Memory B cell (primary cell): ENCODE data around the gene STARD5.
A peak's percentile ranks its signal among the peaks of the same experiment; 100 is the strongest.
"Not testable (repeated sequence)": the region's sequence is repeated elsewhere in the genome, so short reads cannot be mapped to it uniquely, and the experiment has no call there.

ENCODE experiments used
- ATAC-seq: fragments of 150-1000 bp; cut with Tn5 transposase; 2 replicates; pipeline ENCODE4 v1.10.0; 2021; ENCODE audit warnings: low read depth, mild to moderate bottlenecking, moderate library complexity
- DNase-seq, 2 donors: peaks; one replicate each; pipeline ENCODE4 v3.0.0; 2022; ENCODE audit warnings: low spot score in 2 of 2
- H3K27ac Mint-ChIP-seq: one replicate; pipeline ENCODE4 v1.8.0; 2022; ENCODE audit warnings: mild to moderate bottlenecking, moderate library complexity, mixed read lengths
- H3K27me3 Mint-ChIP-seq: one replicate; pipeline ENCODE4 v1.8.0; 2022; ENCODE audit warnings: mixed read lengths
- H3K36me3 Mint-ChIP-seq: one replicate; pipeline ENCODE4 v1.8.0; 2022; ENCODE audit warnings: mild to moderate bottlenecking, mixed read lengths
- H3K4me1 Mint-ChIP-seq: one replicate; pipeline ENCODE4 v1.8.0; 2022; ENCODE audit warnings: mixed read lengths
- H3K4me3 Mint-ChIP-seq: one replicate; pipeline ENCODE4 v1.8.0; 2022; ENCODE audit warnings: mild to moderate bottlenecking, moderate library complexity, mixed read lengths
- H3K9me3 Mint-ChIP-seq: one replicate; pipeline ENCODE4 v1.8.0; 2022; ENCODE audit warnings: mixed read lengths

STARD5 gene

GRCh38 chr15:81331600-81331999, 7.7 kb upstream of the STARD5 start:
- Mint-ChIP-seq H3K4me1 (peaks cover 21% of the 10 kb centered on the region), H3K27me3 (no peaks in the 10 kb centered on the region), H3K9me3 (no peaks in the 10 kb centered on the region), H3K36me3 (no peaks in the 10 kb centered on the region), H3K27ac (no peak overlapping the region), H3K4me3 (no peak overlapping the region)
- DNase-seq (no peak), ATAC-seq (no peak)

DNA sequence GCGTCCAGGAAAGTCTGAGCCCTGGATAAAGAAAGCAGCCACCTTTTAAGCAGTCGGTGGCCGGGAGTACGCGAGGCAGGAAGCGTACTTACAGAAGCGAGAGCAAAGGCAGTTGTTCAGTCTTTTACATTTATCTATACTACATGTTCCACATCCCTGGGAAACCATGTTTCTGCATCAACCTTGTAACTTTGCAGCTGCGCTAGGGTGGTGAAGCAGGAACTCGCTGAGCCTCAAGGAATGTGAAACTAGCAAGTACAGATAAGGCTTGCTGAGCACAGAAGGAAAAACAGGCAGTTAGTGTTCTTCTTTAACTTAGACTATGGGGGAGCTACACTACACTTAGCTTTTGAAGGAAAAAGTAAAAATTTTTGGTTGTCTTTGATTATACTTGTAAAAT, 7.2 kb upstream of the STARD5 start:
- H3K27me3 Mint-ChIP-seq, H3K4me3 Mint-ChIP-seq, ATAC-seq, H3K9me3 Mint-ChIP-seq, H3K36me3 Mint-ChIP-seq, DNase-seq: not testable (repeated sequence)
- Mint-ChIP-seq H3K4me1 (peaks cover 18% of the 10 kb centered on the region), H3K27ac (peak overlapping the region; percentile 24)

GRCh38 chr15:81330366-81331090, 6.6 kb upstream of the STARD5 start:
- ATAC-seq (no peak), DNase-seq (no peak)
- peaks cover 18% of the 10 kb centered on the region for H3K4me1 Mint-ChIP-seq
- H3K27ac Mint-ChIP-seq = peak overlapping the region; percentile 24
- H3K4me3 Mint-ChIP-seq = no peak overlapping the region
- no peaks in the 10 kb centered on the region for H3K36me3 Mint-ChIP-seq
- no peaks in the 10 kb centered on the region for H3K9me3 Mint-ChIP-seq
- no peaks in the 10 kb centered on the region for H3K27me3 Mint-ChIP-seq

GRCh38 chr15:81329446-81329845, 5.5 kb upstream of the STARD5 start:
- H3K27ac Mint-ChIP-seq = no peak overlapping the region
- H3K9me3 Mint-ChIP-seq = no peaks in the 10 kb centered on the region
- DNase-seq (no peak), ATAC-seq (no peak)
- no peaks in the 10 kb centered on the region for H3K36me3 Mint-ChIP-seq
- H3K4me3 Mint-ChIP-seq = no peak overlapping the region
- H3K4me1 Mint-ChIP-seq = peaks cover 25% of the 10 kb centered on the region
- H3K27me3 Mint-ChIP-seq = no peaks in the 10 kb centered on the region

GRCh38 chr15:81327516-81327915, 3.6 kb upstream of the STARD5 start:
- H3K4me1 Mint-ChIP-seq = peaks cover 39% of the 10 kb centered on the region

DNA sequence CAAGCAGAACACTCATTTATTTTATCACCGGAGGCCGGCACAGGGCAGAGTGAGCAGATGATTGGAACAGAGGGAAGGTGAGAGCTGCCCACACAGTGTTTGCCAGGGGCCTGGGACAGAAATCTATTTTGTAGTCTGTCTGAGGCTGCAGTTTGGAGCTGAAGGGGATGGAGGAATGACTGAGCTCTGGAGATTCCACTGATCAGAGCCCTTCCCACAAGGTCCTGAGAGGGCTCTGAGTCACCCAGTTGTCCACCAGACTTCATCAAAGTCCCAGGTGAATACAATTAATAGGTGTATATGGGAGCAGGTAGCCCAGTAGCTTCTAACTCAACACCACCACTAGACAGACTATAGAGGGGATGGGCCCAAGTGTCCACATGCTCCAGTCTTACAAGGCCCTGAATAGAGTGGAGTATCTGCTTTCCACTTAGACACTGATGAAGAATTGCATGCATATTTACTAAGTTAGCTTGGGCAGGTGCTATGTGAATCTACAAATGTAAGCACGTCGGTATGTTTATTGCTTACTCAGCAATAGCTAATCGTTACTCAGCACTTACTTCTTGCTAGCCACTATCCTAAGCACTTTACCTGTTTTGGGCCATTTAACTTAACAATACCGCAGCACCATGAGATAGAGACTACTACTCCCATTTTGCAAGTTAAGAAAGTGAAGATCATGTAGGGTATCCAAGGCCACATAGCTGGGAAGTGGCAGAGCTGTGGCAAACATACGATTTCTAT, 2.7 kb upstream of the STARD5 start:
- H3K4me3 Mint-ChIP-seq = no peak overlapping the region
- H3K27me3 Mint-ChIP-seq = no peaks in the 10 kb centered on the region
- H3K36me3 Mint-ChIP-seq = no peaks in the 10 kb centered on the region
- H3K4me1 Mint-ChIP-seq = peaks cover 40% of the 10 kb centered on the region
- ATAC-seq (no peak), DNase-seq (no peak)
- H3K9me3 Mint-ChIP-seq = no peaks in the 10 kb centered on the region
- no peak overlapping the region for H3K27ac Mint-ChIP-seq

More at GRCh38 chr15:81327516-81327915, 3.6 kb upstream of the STARD5 start:
- Mint-ChIP-seq H3K9me3 (no peaks in the 10 kb centered on the region), H3K27ac (no peak overlapping the region), H3K27me3 (no peaks in the 10 kb centered on the region), H3K4me3 (no peak overlapping the region), H3K36me3 (no peaks in the 10 kb centered on the region)
- no peak for DNase-seq
- no peak for ATAC-seq

GRCh38 chr15:81323559-81323943, 390 bp downstream of the STARD5 start:
- H3K27ac Mint-ChIP-seq = peak overlapping the region; percentile 93
- no peak for DNase-seq
- H3K4me1 Mint-ChIP-seq = peaks cover 42% of the 10 kb centered on the region
- peak overlapping the region; percentile 89 for H3K4me3 Mint-ChIP-seq
- no peaks in the 10 kb centered on the region for H3K27me3 Mint-ChIP-seq
- peak; percentile 16 for ATAC-seq
- no peaks in the 10 kb centered on the region for H3K9me3 Mint-ChIP-seq
- peaks cover 1% of the 10 kb centered on the region for H3K36me3 Mint-ChIP-seq

- peak overlapping the region; percentile 67 for H3K27ac Mint-ChIP-seq
- H3K27me3 Mint-ChIP-seq = no peaks in the 10 kb centered on the region
- H3K4me3 Mint-ChIP-seq = peak overlapping the region; percentile 57
- no peaks in the 10 kb centered on the region for H3K9me3 Mint-ChIP-seq
- H3K4me1 Mint-ChIP-seq = peaks cover 49% of the 10 kb centered on the region
- peaks cover 2% of the 10 kb centered on the region for H3K36me3 Mint-ChIP-seq
- ATAC-seq (no peak), DNase-seq (no peak)
Observed at GRCh38 chr15:81322676-81323253, 1.2 kb downstream of the STARD5 start.

GRCh38 chr15:81321667-81322066, 2.3 kb downstream of the STARD5 start:
- Mint-ChIP-seq H3K36me3 (peaks cover 2% of the 10 kb centered on the region), H3K27me3 (no peaks in the 10 kb centered on the region), H3K4me3 (no peak overlapping the region), H3K4me1 (peaks cover 47% of the 10 kb centered on the region), H3K9me3 (no peaks in the 10 kb centered on the region), H3K27ac (no peak overlapping the region)
- DNase-seq (no peak), ATAC-seq (no peak)

GRCh38 chr15:81317642-81318017, 6.3 kb downstream of the STARD5 start:
- Mint-ChIP-seq H3K9me3 (no peaks in the 10 kb centered on the region), H3K36me3 (peaks cover 10% of the 10 kb centered on the region), H3K4me1 (peaks cover 51% of the 10 kb centered on the region), H3K4me3 (peak overlapping the region; percentile 55), H3K27ac (peak overlapping the region; percentile 29), H3K27me3 (no peaks in the 10 kb centered on the region)
- ATAC-seq (no peak), DNase-seq (no peak)

DNA sequence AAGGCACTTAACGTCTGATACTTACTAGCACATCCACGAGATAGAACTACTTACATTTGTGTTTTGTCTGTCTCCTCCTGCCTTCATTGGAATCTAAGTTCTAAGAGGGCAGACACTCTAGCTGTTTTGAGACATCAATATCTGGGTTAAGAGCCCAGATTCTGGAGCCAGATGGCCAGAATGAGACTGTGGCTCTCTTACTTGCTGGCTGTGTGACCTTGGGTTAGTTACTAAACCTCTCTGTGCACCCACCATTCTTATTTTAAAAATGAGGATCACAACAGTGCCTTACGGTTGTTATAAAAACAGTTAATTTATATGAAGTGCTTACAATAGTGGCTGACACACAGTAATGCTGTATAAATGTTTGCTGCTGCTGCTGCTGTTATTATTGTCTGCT, 7.7 kb downstream of the STARD5 start:
- peak overlapping the region; percentile 93 for H3K27ac Mint-ChIP-seq
- H3K4me1 Mint-ChIP-seq = peaks cover 58% of the 10 kb centered on the region
- peaks cover 13% of the 10 kb centered on the region for H3K36me3 Mint-ChIP-seq
- no peaks in the 10 kb centered on the region for H3K27me3 Mint-ChIP-seq
- peak overlapping the region; percentile 43 for H3K4me3 Mint-ChIP-seq
- no peaks in the 10 kb centered on the region for H3K9me3 Mint-ChIP-seq
- DNase-seq (no peak), ATAC-seq (no peak)

GRCh38 chr15:81315452-81316175, 8.3 kb downstream of the STARD5 start:
- Mint-ChIP-seq H3K9me3 (no peaks in the 10 kb centered on the region), H3K36me3 (peaks cover 13% of the 10 kb centered on the region), H3K4me1 (peaks cover 64% of the 10 kb centered on the region), H3K27ac (peak overlapping the region; percentile 93), H3K4me3 (peak overlapping the region; percentile 43), H3K27me3 (no peaks in the 10 kb centered on the region)
- no peak for DNase-seq
- ATAC-seq = no peak

DNA sequence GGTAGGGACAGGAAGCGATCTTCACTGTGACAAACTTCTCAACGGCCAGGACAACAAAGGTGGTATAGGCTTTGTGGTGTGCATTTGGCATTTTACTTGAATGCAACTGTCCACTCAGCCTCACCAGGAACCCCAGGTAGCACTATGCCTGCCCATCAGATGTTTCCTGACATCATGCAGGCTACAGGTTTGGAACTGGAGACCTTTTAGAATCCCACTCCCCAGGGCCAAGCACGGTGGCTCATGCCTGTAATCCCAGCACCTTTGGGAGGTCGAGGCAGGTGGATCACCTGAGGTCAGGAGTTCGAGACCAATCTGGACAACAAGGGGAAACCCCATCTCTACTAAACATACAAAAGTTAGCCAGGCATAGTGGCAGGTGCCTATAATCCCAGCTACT, 9.6 kb downstream of the STARD5 start:
- H3K9me3 Mint-ChIP-seq = no peaks in the 10 kb centered on the region
- peak overlapping the region; percentile 93 for H3K27ac Mint-ChIP-seq
- no peak overlapping the region for H3K4me3 Mint-ChIP-seq
- H3K36me3 Mint-ChIP-seq = peaks cover 15% of the 10 kb centered on the region
- DNase-seq (no peak), ATAC-seq (no peak)
- H3K4me1 Mint-ChIP-seq = peaks cover 73% of the 10 kb centered on the region
- no peaks in the 10 kb centered on the region for H3K27me3 Mint-ChIP-seq

DNA sequence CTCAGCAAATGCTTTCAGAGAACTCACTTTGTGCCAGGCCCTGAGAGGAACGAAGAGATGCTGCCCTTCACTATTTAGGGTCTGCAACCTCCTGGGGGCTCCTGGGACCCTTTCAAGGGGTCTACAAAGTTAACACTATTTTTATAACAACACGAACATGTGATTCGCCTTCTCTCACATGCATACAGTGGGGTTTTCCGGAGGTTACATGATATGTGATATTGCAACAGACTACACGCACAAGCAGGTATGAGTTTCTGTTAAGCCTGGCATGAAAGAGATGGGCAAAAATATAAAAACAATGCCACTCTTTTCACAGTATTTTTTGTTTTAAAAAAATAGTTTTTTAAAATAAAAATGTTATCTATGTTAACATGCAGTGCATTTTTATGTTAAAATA, 10.3 kb downstream of the STARD5 start:
- DNase-seq (no peak), ATAC-seq (no peak)
- Mint-ChIP-seq H3K4me3 (no peak overlapping the region), H3K9me3 (no peaks in the 10 kb centered on the region), H3K36me3 (peaks cover 19% of the 10 kb centered on the region), H3K27me3 (no peaks in the 10 kb centered on the region), H3K27ac (peak overlapping the region; percentile 94), H3K4me1 (peaks cover 73% of the 10 kb centered on the region)
